Left lobe of liver (tissue), 2 donors: Measurements from ENCODE around the gene LAMC3. TPM values are rescaled to one million over a fixed set of nuclear protein-coding genes. Genes with fewer than 3 reads are reported as not detected.

Experiments
- ATAC-seq: fragments of 200-7000 bp; cut with Tn5 transposase; one replicate; pipeline ENCODE4 v1.9.1; 2020; ENCODE audit warnings: mild to moderate bottlenecking, moderate library complexity
- DNase-seq: peaks from one replicate; pipeline ENCODE4 v3.0.0-alpha.2; 2020; ENCODE audit warnings: low spot score
- total RNA-seq: library from RNA; stranded (reverse); gene quantifications from one replicate; pipeline ENCODE4 v1.2.1, GENCODE V29; 2021
- donor health status: DM: no; HTN: no; CAD: no; lungs with moderate emphysema.
- donor health status: DM: no; HTN: yes; CAD: no.

The LAMC3 gene
- total RNA-seq, 1 donor from 2014 or later, result 7.1 TPM

DNA sequence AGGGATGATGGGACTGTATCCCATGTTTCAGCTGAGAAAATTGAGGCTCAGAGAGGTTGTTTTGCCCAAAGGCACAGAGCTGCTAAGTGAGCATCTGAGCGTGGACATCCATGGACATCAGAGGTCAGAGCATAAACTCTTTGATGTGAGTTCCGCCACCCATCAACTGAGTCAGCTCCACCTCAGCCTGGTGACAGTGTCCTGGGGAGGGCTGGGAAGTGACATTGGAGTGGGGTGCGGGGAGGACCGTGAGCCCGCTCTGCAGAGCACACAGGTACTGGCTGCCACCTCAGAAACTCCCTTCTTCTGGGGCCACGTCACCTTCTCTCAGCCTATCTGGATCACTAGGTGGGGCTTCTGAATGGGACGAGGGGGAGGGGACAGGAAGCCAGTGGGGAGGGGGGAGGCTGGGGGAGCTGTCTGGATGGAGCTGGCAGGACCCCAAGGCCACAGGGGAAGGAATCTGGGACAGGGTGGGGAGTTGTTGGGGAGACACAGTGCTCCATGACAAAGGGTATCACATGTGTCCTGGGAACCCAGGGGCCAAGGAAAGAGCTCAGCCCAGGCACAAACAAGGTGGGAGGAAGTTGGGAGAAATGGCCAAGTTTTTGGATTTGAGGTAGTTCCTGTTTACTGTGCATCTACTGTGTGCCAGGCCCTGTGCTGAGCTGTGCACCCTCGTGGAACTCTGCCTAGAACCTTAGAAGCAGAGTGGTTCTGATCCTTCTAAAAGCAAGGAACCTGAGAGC lies 2.5 kb downstream of the LAMC3 start:
- no peak for DNase-seq
- ATAC-seq, result no peak

DNA sequence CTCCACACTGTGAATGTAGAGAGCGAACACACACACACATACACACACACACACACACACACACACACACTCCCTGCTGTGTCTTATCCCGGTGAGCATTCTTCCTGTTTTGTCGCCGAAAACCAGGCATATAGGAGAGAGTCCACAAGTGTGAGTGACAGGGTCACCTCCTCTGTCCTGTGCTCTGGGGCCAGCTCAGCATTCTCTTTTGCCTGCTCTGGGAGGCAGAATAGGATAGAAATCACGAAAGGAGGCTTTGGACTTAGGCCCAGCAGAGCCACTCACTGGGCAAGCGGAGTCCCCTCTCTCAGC lies 3.0 kb downstream of the LAMC3 start:
- ATAC-seq (peak; percentile 23), DNase-seq (no peak)

DNA sequence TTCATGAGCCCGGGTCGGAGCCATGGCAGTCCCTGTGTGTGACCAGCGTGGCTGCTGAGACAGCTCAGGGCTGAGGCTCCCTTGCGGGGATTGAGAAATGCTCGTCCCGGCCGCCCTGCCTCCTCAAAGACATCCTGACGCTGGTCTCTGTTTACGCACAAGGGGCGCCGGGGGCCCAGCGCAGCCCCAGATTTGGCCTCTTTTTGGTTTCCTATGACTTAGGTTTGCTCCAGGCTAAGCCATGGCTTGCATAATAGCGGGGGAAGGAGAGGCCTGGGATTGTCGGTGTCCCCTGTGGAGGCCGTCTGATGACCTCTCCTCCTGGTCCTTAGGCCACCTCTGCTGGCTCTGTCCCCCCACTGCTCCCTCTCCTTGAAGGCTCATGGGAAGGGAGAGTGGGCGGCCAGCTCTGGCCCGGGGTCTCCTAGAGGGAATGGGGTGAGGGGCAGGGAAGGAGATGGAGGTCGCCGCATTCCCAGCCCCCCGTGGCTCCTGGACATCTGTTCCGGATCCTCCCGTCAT lies 3.5 kb downstream of the LAMC3 start:
- ATAC-seq (peak; percentile 14), DNase-seq (no peak)

DNA sequence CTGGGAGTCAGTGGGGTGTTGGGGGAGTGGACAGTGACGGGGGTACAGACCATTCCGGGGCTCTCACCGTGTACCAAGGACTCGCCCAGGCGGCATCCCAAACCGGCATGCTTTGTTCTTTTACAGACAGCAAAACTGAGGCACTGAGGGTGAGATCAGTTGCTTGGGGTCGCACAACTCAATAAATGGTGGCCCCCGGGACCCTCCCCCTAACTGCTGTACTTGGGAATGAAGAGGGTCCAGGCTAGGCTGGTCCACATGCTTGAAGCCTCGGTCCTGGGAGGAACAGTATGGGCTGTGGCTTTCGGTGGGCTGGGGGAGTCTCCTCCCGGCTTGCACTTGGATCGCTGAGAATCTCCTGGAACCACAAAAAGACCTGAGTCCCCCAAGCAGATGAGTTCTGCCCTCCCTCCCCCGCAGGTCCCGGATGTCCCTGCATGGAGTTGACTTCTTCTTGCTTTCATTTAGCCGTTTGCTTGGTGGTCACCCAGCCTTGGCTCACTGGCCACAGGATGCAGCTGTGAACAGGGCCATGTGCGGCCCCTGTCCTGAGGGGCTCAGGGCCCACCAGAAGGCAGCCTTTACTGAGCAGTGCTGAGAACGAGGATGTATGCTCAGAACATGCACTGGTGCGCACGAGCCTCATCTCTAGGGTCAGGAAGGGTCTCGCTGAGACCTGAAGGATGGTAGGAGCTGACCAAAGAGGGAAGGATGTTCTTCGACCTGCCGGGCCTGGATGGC lies 4.2 kb downstream of the LAMC3 start:
- ATAC-seq, result no peak
- DNase-seq, result no peak

DNA sequence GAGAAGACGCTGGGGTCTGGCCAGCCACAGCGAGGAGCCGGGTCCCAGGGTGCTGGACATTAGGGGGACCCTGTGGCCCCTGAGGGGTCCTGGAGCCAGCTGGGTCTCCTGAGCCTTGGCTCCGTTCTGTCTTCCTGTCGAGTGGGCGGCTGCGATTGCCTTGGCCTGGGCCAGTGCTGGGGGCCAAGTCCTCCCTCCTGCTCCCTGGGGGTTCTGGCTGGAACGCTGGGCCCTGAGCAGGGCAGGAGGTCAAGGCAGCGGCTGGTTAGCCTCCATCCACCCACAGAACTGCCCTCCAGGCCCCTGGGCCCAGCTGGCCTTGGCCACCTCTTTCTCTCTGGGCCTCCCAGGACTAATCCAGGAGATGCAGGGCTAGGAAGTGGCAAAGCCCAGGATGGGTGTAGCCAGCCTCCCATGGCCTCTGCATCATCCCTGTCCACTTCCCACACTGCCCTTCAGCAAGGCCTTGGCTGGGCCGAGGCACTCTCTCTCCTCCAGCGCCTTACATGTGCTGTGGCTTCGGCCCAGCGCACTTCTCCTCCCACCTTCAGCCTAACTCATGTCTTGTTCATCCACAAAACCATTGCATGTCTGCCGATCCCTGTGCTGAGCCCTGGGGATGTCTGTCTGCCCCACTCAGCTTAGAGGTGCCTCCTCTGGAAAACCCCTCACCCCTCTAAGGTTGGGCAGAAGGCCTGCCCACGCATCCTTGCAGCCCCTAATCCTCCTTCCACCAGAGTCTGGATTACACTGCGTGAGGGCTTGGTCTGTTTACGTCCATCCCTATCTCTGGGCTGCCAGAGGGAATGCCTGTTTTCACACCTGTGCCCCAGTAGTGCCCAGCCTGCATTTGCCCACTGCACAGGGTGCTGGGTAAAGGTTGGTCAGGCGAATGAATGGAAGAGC lies 5.0 kb downstream of the LAMC3 start:
- no peak for ATAC-seq
- DNase-seq, result no peak

DNA sequence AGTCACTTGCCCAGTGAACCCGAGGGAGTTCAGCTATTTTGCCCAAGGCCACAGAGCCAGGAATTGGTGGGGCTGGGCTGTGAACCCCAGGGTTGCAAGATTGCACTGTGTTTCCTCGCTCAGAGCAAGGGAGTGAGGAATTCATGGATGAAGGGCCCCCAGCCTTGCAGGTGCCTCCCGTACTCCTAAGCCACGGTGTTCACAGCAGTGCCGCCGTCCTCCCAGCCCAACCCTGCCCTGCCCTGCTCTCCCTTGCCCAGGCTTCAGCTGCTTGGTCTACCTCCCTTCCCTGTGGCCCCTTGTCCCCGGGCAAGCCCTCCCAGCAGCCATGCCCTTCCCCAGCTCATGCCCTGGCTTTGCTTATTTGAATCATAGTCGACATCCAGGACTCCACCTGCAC lies 6.1 kb downstream of the LAMC3 start:
- DNase-seq (no peak), ATAC-seq (no peak)

DNA sequence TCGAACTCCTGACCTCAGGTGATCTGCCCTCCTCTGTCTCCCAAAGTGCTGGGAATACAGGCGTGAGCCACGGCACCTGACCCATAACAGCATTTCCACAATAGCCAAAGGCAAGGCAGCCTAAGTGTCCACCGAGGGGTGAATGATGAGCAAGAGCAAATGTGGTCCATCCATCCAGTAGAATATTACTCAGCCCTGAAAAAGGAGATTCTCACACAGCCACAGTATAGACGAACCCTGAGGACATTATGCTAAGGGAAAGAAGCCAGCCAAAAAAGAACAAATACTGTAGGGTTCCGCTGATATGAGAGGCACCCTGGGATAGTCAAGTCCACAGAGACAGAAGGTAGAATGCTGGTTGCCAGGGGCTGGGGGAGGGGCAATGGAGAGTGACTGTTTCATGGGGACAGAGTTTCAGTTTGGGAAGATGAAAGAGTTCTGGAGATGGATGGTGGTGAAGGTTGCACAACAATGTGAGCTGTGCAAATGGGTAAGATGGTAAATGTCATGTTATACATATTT lies 7.0 kb downstream of the LAMC3 start:
- no peak for DNase-seq

DNA sequence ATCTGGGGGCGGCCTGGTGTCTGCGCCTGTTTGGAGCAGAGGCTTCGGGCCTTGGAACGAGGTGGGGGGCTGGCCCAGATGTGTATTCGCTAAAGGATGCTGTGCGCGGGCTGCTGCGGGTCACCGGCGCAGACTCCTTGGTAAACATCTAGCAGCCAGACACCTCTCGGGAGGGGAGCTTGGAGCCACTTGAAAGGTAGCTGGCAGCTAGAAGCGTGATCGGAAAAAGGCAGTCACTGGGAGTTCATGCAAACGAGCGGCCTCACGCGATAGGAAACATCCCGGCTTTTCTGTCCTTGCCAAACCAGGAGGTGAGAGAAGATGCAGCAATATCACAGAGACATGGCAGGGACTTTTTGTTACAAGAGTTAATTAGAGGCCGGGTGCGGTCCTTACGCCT lies 8.1 kb downstream of the LAMC3 start:
- no peak for DNase-seq
- ATAC-seq, result no peak

More for the DNA sequence above, 7.0 kb downstream of the LAMC3 start:
- ATAC-seq, result no peak

DNA sequence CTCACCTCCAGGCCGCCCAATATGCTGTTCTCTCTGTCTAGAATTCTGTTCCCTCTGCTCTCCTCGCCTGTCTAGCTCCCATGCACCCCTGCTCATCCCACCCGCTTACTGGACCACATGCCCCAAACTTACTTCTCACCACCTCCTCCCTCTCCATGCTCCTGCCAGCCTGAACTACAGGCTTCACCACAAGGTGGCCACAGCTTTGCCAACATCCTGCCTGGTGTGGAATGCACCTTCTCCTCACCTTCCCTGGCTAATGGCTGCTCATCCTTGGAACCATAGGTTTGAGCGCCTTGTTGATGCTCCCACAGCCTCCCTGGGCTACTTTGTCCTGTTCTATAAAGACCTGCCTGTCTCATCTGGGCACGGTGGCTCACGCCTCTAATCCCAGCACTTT lies 9.6 kb downstream of the LAMC3 start:
- DNase-seq (no peak), ATAC-seq (peak; percentile 37)

DNA sequence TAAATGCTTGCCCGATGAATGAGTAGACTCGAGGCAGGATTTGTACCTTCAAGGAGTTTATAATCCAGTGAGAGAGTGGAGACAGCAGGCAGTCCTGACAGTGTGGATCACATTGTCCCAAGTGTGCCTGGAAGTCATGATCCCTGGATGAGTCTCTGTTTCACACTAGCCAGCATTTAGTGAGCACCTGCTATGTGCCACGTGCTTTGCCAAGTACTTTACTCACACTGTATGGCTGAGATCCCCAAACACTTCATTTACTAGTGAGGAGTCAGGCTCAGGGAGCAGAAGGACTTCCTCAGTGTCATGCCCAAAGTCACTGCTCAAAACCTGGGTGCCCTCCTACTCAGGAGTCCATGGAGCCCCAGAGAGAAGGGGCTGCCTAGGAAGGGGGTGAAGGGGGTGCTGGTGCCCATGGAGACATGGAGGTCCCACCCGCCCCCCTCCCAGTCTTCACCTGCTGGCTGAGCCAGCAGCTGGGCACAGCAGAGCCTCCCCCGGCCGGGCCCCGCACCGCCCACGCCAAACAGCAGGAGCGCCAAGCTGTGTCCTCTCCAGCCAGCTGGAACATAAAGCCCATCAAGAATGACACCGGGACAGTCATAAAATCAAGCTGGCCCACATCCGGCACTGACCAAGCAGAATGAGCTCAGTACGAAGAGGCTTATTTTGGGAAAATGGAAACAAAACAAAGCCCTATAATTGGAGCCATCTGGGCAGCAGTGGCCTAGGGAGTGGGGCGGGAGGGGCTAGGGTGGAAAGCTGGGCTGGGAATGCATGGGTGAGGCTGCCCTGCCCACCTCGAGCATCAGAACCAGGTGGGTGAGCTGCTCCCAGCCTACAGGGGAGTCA lies 10.6 kb downstream of the LAMC3 start:
- no peak for ATAC-seq

DNA sequence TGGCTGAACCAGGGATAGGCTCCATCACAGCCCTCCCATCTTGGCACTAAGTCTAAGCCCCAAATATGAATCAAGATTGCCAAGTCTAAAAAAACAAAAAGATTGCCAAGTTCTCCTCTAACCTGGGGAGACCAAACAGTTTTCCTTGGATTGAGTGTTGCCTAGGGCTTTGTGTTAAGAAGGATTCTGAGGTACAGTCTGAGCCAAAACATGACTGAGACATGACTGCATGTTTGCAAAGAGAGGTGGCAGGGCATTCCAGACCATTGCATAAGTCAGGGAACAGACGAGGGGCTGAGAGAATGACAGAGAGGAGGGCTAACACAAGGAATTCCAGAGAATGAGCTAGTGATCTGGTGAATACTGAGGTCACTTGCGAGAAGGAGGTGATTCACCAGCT lies 11.4 kb downstream of the LAMC3 start:
- ATAC-seq, result no peak
- no peak for DNase-seq

More for the DNA sequence above, 10.6 kb downstream of the LAMC3 start:
- no peak for DNase-seq

DNA sequence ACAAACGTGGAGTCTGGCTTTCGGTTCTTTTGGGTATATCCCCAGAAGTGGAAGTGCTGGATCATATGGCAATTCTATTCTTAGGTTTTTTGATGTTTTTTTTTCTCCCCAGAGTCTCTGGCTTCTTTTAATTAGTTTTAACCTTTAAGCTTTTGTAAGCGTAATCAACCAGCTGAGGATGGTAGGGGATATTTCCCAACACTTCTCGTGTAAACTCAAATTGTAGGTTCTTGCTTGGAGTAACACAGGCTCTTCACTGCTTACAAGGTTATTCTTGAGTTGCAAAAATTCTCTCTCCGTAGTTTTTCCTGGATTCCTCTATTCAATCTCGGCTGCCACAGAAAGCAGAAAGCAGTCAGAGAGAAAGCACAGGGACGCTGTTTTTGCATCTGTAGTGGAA lies 11.9 kb downstream of the LAMC3 start:
- ATAC-seq (no peak), DNase-seq (no peak)

DNA sequence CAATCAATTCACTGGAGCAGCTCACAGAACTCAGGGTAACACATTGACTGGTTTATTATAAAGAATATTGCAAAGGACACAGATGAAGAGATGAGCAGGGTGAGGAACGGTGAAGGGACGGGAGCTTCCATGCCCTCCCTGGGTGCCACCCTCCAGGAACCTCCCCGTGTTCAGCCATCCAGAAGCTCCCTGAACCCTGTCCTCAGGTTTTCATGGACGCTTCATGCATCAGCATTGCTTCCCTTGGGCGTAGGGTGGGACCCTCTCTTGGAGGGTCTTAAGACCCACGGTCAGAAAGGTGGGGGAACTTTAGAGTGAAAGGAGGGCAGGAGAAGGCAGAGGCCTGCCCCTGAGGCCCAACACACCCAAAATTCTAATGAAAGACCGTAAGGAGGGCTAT lies 12.8 kb downstream of the LAMC3 start:
- ATAC-seq (no peak), DNase-seq (no peak)

DNA sequence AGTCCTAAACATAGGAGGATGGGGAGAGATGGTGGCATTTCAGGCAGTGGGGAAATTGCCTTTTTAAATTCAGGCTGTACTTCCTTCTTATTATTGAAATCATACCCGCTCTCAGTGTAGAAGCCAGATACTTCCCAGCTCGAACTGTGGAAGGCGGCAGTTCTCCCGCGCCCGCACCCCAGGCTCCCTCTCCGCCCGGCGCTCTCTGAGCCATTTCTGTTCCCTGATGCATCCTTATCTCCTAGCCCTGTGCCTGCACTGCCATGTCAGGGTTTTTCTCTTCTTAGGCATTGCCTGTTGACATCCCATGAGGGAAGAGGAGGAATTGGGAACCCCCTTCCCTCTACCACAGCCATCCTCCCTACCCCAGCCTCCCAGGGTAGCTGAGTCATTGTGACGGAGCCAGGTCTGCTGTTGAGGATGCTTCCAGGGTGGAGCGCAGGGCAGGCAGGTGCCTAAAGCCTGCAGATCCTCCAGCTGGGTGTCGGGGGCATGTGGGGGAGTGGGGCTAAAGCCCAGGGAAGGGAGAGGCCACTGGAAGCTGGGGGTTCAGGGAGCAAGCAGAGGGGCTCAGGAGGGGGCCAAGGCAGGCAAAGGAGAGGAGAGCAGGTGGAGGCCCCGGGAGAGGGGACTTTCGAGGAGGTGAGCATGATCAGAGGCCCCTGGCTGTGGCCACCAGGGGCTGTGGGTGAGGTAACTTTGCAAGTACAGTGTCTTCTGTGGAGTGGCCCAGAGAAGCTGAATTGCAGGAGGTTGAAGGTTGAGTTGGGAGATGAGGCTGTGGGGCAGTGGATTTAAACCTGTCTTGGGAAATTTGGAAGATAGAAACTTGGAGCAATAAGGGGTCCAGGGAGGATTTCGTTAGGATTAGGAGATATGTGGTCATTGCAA lies 16.2 kb downstream of the LAMC3 start:
- ATAC-seq, result no peak
- no peak for DNase-seq

DNA sequence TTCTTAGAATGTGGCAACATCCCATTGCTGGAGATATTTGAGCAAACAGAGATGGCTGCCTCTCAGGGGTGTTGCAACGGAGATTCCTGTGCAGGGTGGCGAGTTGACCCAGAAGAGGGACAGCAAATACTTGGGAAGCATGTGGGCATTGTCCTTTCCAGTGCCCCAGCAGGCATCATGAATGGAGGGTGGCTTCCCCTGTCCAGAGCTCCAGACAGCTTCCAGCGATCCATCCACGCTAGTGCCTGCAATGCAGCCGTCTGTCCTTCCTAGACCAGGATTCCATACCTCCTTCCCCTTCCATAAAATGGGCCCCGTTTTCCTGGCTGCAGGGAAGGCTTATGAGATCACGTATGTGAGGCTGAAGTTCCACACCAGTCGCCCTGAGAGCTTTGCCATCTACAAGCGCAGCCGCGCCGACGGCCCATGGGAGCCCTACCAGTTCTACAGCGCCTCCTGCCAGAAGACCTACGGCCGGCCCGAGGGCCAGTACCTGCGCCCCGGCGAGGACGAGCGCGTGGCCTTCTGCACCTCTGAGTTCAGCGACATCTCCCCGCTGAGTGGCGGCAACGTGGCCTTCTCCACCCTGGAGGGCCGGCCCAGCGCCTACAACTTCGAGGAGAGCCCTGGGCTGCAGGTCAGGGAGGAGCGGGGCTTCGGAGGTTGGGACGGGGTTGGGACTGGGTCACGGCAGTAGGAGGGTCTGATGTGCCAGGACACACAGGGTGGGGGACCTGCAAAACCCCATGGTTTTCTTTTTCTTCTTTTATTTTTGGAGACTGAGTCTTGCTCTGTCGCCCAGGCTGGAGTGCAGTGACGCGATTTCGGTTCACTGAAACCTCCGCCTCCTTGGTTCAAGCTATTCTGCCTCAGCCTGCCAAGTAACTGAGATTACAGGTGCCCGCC lies 17.2 kb downstream of the LAMC3 start:
- no peak for ATAC-seq
- no peak for DNase-seq

DNA sequence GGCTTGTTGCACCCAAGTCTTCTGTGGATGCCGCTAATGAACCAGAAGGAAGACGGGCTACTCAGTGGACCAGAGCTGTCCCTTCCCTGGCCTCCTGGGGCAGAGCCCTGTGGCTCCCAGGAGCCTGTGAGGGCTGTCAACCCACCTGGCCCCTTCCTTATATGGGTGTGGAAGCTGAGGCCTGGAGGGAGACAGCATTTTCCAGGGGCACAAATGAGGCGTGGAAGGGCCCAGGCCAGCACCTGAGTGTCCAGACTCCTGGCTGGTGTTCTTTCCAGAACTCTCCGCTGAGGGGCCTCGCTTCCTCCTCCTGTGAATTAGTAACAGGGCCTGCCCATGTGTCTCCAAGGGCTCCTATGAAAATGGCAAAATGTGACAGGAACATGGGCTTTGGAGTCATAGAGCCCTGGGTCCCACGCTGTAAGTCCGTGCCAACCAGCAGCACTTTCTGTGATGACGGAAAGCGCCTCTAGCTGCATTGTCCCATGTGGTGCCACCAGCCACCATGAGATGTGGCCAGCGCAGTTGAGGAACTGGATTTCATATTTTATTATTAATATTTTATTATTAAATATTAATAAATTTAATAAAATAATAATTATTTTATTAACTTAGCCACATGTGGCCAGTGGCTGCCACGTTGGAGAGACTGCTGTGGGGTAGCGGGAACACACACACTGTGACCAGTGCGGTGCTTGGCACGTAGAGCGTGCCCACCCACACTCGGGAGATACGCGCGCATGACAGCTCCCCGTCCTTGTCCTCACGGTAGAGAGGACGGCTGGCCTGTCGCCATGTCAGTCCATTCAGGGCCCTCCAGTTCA lies 18.3 kb downstream of the LAMC3 start:
- DNase-seq (no peak), ATAC-seq (no peak)

DNA sequence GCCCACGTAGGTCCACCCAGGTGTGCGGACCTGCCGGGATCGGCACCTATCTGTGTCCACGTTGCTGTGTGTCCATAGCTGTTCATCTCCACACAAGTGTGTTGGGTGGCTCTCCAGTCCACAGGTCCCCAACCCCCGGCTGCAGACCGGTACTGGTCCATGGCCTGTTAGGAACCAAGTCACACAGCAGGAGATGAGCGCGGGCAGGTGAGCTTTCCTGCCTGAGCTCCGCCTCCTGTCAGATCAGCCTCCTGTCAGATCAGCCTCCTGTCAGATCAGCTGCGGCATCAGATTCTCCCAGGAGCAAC lies 18.9 kb downstream of the LAMC3 start:
- no peak for ATAC-seq
- no peak for DNase-seq
